NCI-H1105 (cell line): ENCODE data around the gene MPG.

Experiments
- DNase-seq: peaks from one replicate; lab custom pipeline; 2025; lab: John Stamatoyannopoulos, UW

MPG gene

DNA sequence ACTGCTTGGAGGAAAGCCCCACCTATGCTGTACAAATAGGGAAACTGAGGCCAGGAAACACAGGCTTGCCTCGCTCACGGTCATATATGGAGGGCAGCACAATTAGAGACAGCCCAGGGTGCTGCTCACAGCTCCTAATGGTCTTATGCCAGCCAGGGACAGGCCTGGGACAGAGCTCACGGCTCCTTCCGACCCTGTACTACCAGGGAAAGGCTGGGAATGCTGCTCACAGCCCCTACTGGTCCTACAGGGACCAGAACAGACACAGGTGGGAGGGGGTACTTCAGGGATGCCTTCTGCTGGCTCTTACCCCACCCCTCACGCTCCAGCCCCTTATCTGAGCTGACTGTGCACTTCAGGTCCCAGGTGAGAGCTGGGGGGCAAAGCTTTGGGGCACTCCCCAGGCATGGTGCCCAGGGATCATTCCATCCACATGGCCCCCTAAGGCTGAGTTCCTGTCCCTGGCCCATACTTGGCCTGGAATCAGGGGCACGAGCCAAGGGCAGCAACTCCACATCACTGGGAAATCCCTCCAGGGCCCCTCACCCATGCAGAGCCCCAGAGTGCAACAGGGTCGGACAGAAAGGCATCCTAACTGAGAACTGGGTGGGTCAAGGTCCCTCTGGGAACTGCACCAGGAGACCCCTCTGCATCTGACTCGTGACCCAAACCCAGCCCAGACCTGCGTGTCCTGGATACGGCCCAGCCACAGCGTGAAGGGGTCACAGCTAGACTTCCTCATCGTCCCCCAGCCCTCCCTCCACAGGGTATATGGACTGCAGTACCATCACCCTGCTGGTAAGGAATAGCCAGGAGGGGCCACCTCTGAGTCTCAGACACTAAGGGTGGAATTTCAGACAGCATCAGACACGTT lies 11.5 kb upstream of the MPG start:
- no peak for DNase-seq

GRCh38 chr16:67183-67791 lies 10.7 kb upstream of the MPG start:
- no peak for DNase-seq

- DNase-seq: no peak
These were observed 9.9 kb upstream of the MPG start for GRCh38 chr16:67884-68789.

- DNase-seq: no peak
These were observed 8.8 kb upstream of the MPG start for GRCh38 chr16:69181-69580.

GRCh38 chr16:71210-71539 lies 6.8 kb upstream of the MPG start:
- no peak for DNase-seq

DNA sequence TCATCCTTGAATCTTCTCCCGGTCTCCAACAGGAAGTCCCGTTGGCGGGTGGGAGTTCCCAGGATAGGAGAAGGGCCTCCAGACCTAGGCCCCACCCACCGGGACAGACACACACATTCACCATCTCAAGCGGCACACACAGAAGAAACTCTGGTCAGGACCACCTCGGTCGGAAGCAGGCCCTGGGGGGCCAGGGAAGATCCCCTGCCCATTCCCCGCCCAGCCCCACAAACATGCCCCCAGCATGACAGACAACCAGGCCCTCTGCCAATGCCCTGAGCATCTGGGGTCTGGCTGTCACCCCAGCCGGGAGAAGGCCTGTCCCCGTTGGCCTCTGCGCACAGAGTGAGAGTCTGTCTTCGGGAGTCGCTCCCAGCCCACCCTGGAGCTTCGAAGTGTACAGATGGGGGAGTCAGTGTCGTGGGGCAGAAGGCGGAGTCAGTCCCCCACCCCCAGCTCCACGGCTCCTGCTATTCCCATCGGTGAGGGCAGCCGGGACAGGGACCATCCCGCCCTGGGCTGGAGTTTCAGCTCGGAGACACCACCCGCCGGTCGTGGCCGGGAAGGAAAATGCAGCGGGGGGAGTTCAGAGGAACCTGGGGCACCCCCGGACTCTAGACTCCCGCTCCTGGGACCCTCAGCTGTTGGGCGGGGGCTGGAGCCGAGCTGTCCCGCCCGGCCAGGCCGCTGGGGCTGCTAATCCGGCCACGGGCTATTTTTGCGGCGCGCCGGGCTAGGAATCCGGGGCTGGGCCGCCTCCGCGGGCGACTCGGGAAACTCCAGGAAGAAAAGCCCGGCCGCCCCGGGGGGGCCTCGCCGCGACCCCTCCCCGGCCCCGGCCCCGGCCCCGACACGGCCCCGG lies 6.3 kb upstream of the MPG start:
- DNase-seq: no peak

DNA sequence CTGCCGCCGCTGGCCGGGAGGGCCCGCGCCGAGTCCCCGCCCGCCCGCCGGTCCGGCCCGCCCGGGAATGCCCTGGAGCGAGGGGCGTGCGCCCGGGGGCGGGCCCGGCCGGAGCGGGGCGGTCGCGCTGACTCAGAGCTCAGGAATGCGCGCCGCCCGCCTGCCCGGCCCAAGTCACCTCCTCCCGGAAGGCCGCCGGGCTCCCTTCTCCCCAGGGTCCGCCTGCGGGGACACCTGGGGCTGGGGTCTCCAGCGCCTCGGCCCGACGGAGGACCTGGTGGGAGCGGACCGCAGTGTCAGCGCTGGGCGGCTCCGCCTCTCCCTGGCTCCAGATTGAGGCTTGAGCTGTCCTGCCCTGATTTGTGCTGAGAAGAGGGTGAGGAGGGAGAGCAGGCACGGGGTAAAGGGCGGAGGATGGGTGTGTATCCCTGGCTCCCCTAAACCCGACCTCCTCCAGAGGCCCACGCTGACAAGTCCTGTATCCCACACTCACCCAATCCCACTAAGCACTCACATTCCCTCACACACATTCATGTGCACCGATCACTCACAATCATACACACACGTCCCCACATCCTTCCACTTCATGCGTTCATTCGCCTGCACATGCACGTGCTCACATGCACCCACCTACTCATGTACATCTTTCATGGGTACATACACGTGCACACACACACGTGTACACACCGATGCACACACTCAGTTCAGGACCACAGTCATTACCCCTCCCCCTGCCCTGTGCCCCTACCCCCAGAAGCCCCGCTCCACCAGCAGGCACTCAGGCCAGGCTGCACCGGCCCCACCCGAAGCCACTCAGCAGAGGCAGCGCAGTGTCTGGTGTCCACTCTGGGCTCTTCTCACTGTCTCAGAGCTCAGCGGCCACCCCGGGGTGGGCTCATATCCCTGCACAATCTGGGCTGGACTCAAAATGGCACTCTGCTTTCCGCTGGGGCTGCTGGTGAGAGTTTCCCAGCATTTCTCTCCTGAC lies 5.2 kb upstream of the MPG start, which contains the start of gene RHBDF1:
Gene RHBDF1, minus strand, starts transcription at position 71 of the 988 bp plus-strand sequence. CDS start 7,616 bp downstream, outside the sequence.
- no peak for DNase-seq

DNA sequence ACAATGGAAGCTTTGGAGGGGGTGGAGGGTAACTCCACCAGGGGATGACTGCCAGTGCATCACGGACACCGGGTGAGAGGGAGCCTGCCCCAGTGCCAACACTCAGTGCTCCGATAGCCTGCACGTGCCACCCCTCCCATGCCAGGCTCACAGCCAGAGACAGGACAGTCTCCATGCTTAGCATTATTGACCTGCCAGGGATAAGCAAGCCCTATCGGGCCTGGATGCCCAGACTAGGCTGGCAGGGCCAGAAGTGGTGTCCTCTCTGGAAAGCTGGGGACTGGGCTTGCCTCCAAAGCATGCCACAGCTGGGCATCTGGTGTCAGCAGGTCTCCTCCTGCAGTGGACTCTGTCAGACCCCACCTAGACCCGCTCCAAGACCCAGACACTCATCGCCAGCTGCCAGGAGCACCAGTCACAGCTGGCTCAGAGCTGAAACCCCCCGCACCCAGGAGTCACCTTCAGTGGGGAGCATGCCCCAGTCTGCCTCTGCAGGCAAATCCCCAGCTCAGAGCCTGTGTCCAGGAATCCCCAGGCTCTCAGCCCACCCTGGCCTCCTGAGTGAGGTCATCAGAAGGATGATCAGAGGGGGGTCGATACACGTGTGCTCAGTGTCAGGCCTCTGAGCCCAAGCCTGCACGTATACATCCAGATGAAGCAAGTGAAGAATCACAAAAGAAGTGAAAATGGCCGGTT lies 3.8 kb upstream of the MPG start:
- DNase-seq: no peak

DNA sequence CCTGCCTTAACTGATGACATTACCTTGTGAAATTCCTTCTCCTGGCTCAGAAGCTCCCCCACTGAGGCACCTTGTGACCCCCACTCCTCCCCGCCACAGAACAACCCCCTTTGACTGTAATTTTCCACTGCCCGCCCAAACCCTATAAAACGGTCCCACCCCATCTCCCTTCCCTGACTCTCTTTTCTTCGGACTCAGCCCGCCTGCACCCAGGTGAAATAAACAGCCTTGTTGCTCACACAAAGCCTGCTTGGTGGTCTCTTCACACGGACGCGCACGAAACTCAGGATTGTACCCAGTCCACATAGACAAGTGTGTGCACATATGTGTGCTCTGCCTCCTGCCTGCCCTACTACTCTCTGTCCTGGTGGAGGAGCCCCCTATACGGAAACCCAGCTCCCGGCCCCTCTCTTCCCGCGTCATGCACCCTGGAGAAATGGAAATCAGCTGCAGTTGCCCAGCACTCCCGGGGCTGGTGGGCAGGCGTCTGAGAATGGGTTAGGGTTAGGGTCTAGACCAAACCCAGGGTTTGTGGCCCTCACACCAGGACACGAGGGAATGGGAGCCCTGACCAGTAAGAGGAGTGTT lies 3.2 kb upstream of the MPG start:
- DNase-seq: no peak

DNA sequence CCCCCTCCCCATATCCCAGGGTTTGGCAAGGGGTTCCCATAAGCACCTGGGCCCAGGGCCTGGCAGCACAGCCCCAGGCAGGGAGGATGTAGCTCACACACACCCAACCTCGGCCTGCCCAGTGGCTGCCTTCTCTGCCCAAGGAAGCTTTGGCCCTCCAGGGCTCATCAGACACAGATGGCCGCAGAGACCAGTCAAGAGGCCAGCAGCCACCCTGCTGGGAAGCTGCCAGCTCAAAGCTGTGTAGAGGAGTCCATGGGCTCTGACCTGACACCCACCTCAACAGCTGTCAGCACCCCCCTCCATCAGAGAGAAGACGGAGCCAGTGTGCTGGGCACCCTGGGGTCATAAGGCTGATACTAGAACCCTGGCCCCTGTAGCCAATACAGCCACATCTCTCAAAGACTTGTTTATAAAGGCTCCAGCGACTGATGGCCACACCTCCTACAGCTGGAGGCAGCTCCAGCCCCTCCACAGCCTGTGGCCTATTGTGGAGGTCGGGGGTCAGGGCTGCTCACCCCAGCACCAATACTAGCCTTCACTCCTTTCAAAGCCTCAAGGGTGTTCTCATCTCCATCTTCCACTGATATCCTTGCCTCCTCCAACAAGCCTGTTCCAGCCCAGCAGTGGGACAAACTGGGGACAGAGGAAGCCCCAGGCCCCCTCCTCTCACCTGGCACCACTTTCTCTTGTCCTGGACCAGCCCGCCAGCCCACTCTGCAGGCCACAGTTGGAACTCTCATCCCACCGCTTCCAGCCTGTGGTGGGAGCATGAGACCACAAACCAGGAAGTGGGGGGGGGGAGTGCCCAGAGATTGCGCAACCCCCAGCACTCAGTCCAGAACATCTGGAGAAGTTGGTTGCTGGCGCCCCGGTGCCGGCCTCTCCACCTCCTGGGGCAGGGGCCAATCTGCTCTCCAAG lies 2.2 kb upstream of the MPG start:
- no peak for DNase-seq

DNA sequence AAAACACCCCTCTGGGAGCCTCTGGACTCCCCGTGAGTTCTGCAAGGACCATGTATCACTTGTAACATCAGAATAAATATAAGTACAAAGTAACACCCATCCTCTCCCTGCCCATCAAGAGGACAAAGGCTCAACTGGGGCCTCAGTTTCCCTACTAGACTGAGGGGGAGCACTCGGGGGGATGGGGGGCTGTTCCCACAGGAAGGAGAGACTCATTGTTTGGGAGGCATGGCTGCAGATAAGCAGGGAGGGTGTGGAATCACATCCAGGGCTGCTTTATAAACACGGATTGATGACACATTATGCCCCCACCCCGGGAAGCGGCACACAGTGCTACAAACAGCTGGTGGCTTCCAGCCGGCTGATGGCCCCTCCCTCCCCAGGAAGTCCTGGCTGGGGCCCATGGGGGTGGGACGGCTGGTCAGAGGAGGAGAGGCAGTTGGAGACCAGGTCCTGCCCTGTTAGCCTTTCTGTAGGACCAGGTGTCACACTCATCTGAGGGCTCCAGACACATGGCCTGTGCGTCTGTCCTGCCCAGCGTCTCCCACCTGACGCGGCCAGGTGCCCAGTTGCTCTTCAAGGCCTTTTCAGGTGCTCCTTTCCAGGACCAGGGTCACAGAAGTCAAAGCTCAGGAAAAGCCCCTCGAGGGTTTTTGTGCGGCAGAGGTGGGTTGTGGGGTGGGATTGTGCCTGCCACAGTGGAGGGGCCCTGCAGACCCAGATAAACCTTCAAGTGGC lies 1.3 kb upstream of the MPG start:
- no peak for DNase-seq

GRCh38 chr16:77273-77806 lies 685 bp upstream of the MPG start:
- no peak for DNase-seq

DNA sequence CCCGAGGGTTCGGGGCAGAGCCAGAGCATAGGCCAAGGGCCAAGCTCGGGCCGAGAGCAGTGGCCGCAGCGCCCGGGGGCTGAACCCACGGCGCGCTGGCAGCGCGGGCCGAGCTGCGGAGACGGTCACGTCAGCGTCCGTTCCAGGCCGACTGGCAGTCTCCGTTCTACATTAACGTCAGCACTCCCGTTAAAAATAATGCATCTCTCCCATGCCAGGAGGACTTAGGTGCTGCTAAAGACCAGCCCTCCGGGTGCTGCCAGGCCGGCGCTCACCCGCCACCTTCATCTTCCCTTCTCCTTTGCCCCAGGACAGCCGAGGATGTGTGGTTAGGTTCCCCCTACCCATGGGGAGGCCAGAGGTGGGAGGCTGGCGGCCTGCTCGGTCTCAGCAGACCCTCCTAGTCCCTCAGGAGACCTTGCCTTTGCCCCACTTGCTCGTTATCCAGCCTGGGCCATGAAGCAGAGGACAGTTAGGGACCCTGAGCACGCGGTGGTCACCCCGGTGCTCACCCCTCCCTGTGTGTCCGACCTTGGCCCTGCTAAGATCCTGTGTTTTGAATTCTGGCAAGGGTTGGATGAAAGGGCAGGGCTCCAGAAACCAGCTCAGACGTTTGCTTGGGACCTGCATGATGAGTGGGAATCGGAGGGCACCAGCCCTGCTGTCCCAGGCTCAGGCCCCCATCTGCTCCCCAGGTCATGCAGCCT lies 572 bp downstream of the MPG start:
- DNase-seq: no peak

DNA sequence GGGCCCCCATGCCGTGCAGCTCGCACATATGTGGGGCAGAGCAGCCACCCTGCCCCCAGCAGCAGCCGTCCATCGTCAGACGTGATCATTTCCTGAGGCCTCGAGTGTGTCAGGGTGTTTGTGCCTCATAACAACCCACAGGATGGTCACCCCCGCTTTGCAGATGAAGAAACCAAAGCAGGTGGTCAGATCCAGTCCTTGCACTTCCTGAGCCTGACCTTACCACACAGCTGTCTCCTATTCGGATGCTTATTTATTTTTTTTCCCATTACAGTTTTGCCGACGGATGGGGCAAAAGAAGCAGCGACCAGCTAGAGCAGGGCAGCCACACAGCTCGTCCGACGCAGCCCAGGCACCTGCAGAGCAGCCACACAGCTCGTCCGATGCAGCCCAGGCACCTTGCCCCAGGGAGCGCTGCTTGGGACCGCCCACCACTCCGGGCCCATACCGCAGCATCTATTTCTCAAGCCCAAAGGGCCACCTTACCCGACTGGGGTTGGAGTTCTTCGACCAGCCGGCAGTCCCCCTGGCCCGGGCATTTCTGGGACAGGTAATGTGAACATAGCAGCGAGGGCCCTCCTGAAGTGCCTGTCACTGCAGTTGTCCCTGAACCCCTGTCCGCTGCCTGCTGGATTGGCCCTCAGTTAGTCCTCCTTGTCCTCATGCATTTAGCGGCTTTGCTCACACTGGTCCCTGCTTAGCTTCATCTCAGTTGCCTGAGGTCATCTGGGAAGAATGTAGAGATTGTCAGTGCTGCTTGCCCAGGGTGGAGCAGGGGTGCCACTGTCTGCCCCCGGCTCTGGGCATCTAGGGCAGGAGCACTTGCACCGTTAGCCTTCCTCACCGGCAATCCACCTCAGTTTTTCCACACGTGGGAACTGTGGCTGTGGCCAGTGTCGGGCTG lies 1.4 kb downstream of the MPG start:
- no peak for DNase-seq

GRCh38 chr16:83060-83603 lies 5.1 kb downstream of the MPG start:
- no peak for DNase-seq
